SK-N-SH (cell line): Measurements from ENCODE around the gene PIGV. TPM values are rescaled to one million over a fixed set of nuclear protein-coding genes. Genes with fewer than 3 reads are reported as not detected.

Experiments
- CTCF ChIA-PET: fragments of 300-600, 350-600 bp; formaldehyde crosslinking; extraction: SDS; loops from one replicate; lab custom pipeline; 2021; lab: Yijun Ruan, JAX
- POLR2A ChIA-PET: fragments of 350-600 bp; sonication (Branson Sonifier 250); formaldehyde crosslinking; extraction: SDS; loops from one replicate; lab custom pipeline; 2020; ENCODE audit warnings: antibody characterized with exemption, inconsistent platforms; lab: Yijun Ruan, JAX
- DNase-seq: peaks from one replicate; pipeline ENCODE4 v3.0.0; 2012
- H2AFZ ChIP-seq: fragments of 200-600 bp; sonication (generic); 2 replicates; pipeline ENCODE4 v1.8.1; 2016; ENCODE audit warnings: antibody characterized with exemption, mild to moderate bottlenecking, low read depth
- H3F3A ChIP-seq: fragments of 200-600 bp; sonication (generic); replicated peaks from 2 replicates; pipeline ENCODE3; 2016; ENCODE audit warnings: antibody characterized with exemption, mild to moderate bottlenecking; ENCODE audit not compliant: insufficient read depth
- H3K27ac ChIP-seq, 2 experiments: fragments of 200-500 bp in 1 of 2; fragments of 200-600 bp in 1 of 2; sonication (Bioruptor generic) in 1 of 2; sonication (generic), shearing (Covaris generic) in 1 of 2; 2 replicates each; pipeline versions ENCODE4 v1.5.1 to v1.6.1; 2014 to 2016; ENCODE audit warnings: low read depth in 2 of 2, inconsistent platforms in 1 of 2, low read length in 1 of 2, mild to moderate bottlenecking in 1 of 2, mixed read lengths in 1 of 2
- H3K27me3 ChIP-seq: fragments of 200-600 bp; sonication (generic), shearing (Covaris generic); 2 replicates; pipeline ENCODE4 v1.6.1; 2016; ENCODE audit warnings: mixed run types; ENCODE audit not compliant: insufficient read depth
- H3K36me3 ChIP-seq, 2 experiments: fragments of 200-500 bp in 1 of 2; fragments of 200-600 bp in 1 of 2; sonication (Bioruptor generic) in 1 of 2; sonication (generic) in 1 of 2; replicated peaks in 1 of 2; 2 replicates each; pipeline versions ENCODE3 to v1.5.1; 2014 to 2016; ENCODE audit warnings: low read length in 1 of 2, mild to moderate bottlenecking in 1 of 2; ENCODE audit not compliant: insufficient read depth in 2 of 2, control insufficient read depth in 1 of 2
- H3K4me1 ChIP-seq, 2 experiments: fragments of 200-500 bp in 1 of 2; fragments of 200-600 bp in 1 of 2; sonication (Bioruptor generic) in 1 of 2; sonication (generic), shearing (Covaris generic) in 1 of 2; 2 replicates each; pipeline versions ENCODE4 v1.5.1 to v1.6.1; 2014 to 2016; ENCODE audit warnings: low read depth in 1 of 2, low read length in 1 of 2, mixed run types in 1 of 2; ENCODE audit not compliant: insufficient read depth in 2 of 2, control insufficient read depth in 1 of 2
- H3K4me2 ChIP-seq: fragments of 200-600 bp; sonication (generic), shearing (Covaris generic); 2 replicates; pipeline ENCODE4 v1.6.1; 2017; ENCODE audit warnings: mixed run types
- H3K4me3 ChIP-seq, 2 experiments: fragments of 200-500 bp in 1 of 2; fragments of 200-600 bp in 1 of 2; sonication (Bioruptor generic) in 1 of 2; sonication (generic), shearing (Covaris generic) in 1 of 2; 2 replicates each; pipeline versions ENCODE4 v1.5.1 to v1.8.1; 2014 to 2016; ENCODE audit warnings: low read depth in 2 of 2, inconsistent platforms in 1 of 2, low read length in 1 of 2, mild to moderate bottlenecking in 1 of 2, mixed read lengths in 1 of 2, moderate library complexity in 1 of 2
- H3K79me2 ChIP-seq: fragments of 200-600 bp; sonication (generic); 2 replicates; pipeline ENCODE4 v1.8.1; 2017; ENCODE audit warnings: mild to moderate bottlenecking; ENCODE audit not compliant: insufficient read depth
- H3K9ac ChIP-seq: fragments of 200-600 bp; sonication (generic); 2 replicates; pipeline ENCODE4 v1.6.1; 2017; ENCODE audit warnings: mixed run types
- H3K9me2 ChIP-seq: fragments of 200-600 bp; sonication (generic); 2 replicates; pipeline ENCODE4 v1.6.1; 2017; ENCODE audit warnings: mixed run types
- H3K9me3 ChIP-seq: fragments of 200-600 bp; sonication (generic); 2 replicates; pipeline ENCODE4 v1.6.1; 2017; ENCODE audit warnings: mixed run types, mild to moderate bottlenecking, moderate library complexity
- H4K20me1 ChIP-seq: fragments of 200-600 bp; sonication (generic); 2 replicates; pipeline ENCODE4 v1.6.1; 2017; ENCODE audit warnings: mild to moderate bottlenecking, mixed run types; ENCODE audit not compliant: insufficient read depth
- CHD2 ChIP-seq: fragments of 150-350 bp; IDR thresholded peaks from 2 replicates; pipeline ENCODE4 v1.6.1; 2018; ENCODE audit warnings: low read length; ENCODE audit not compliant: partially characterized antibody
- ELF1 ChIP-seq: IDR thresholded peaks from 2 replicates; pipeline ENCODE4 v1.4.0; 2012
- EP300 ChIP-seq, 2 experiments: IDR thresholded peaks; 2 replicates each; pipeline versions ENCODE4 v1.4.0 to v1.6.1; 2012; ENCODE audit warnings: borderline replicate concordance in 1 of 2, low read depth in 1 of 2, low read length in 1 of 2
- EZH2phosphoT487 ChIP-seq: fragments of 200-600 bp; sonication (generic); IDR thresholded peaks from 2 replicates; pipeline ENCODE4 v1.6.1; 2017; ENCODE audit warnings: low read depth, mixed run types, mild to moderate bottlenecking, antibody characterized with exemption, moderate library complexity, borderline replicate concordance
- FOSL2 ChIP-seq: IDR thresholded peaks from 2 replicates; pipeline ENCODE4 v1.4.0; 2012; ENCODE audit warnings: low read depth, mild to moderate bottlenecking, moderate library complexity, borderline replicate concordance
- FOXJ3 ChIP-seq: sonication (generic); formaldehyde crosslinking; IDR thresholded peaks from 2 replicates; pipeline ENCODE4 v1.5.1; 2020; ENCODE audit warnings: mild to moderate bottlenecking, missing genetic modification reagents
- GATA2 ChIP-seq: sonication (generic); formaldehyde crosslinking; IDR thresholded peaks from 2 replicates; pipeline ENCODE4 v1.5.0; 2020; ENCODE audit warnings: mild to moderate bottlenecking, missing genetic modification reagents
- JUND ChIP-seq: IDR thresholded peaks from 2 replicates; pipeline ENCODE4 v1.4.0; 2012
- NFIC ChIP-seq: IDR thresholded peaks from 2 replicates; pipeline ENCODE4 v1.4.0; 2012; ENCODE audit warnings: borderline replicate concordance
- NRF1 ChIP-seq: IDR thresholded peaks from 2 replicates; pipeline ENCODE4 v1.6.1; 2012; ENCODE audit warnings: low read depth, mild to moderate bottlenecking, low read length
- RAD21 ChIP-seq: IDR thresholded peaks from 2 replicates; pipeline ENCODE4 v1.6.1; 2012; ENCODE audit warnings: mild to moderate bottlenecking, low read length
- RFX5 ChIP-seq: IDR thresholded peaks from 2 replicates; pipeline ENCODE4 v1.6.1; 2012; ENCODE audit warnings: mild to moderate bottlenecking, improper control_type of control experiment, low read length
- RXRA ChIP-seq: IDR thresholded peaks from 2 replicates; pipeline ENCODE4 v1.4.0; 2012; ENCODE audit warnings: low read depth, mild to moderate bottlenecking, borderline replicate concordance
- TAF1 ChIP-seq: IDR thresholded peaks from 2 replicates; pipeline ENCODE4 v1.6.1; 2012; ENCODE audit warnings: low read depth, mild to moderate bottlenecking, low read length, moderate library complexity, borderline replicate concordance
- YY1 ChIP-seq: IDR thresholded peaks from 2 replicates; pipeline ENCODE4 v1.4.0; 2012; ENCODE audit warnings: low read depth, mild to moderate bottlenecking
- WGBS: methylation state at CpG from one replicate; pipeline ENCODE4 v1.1.6; 2017; ENCODE audit warnings: low lambda C conversion rate; 5-methylcytosine and 5-hydroxymethylcytosine counted together
- polyA plus RNA-seq, 3 experiments: library from polyadenylated mRNA; depleted of rRNA; stranded (reverse); fragments of >200 nt; gene quantifications; 2 replicates each; pipeline ENCODE4 v1.2.3, GENCODE V29; 2012
- TF ChIP-seq, protein P1 (sequence below): IDR thresholded peaks from 2 replicates; pipeline ENCODE4 v1.4.0; 2012; ENCODE audit warnings: low read depth, borderline replicate concordance
- TF ChIP-seq, protein P2 (sequence below): fragments of 150-350 bp; IDR thresholded peaks from 2 replicates; pipeline ENCODE4 v1.6.1; 2017; ENCODE audit warnings: antibody characterized with exemption, low read length, low read depth, borderline replicate concordance
- TF ChIP-seq, protein P3 (sequence below): fragments of 150-350 bp; IDR thresholded peaks from 2 replicates; pipeline ENCODE4 v1.6.1; 2016; ENCODE audit warnings: mild to moderate bottlenecking, low read depth, low read length
- TF ChIP-seq, protein P4 (sequence below): fragments of 200-600 bp; sonication (generic); IDR thresholded peaks from 2 replicates; pipeline ENCODE4 v1.6.1; 2017; ENCODE audit warnings: antibody characterized with exemption, mild to moderate bottlenecking, moderate library complexity
- TF ChIP-seq, protein P5 (sequence below): IDR thresholded peaks from 2 replicates; pipeline ENCODE4 v1.4.0; 2012; ENCODE audit warnings: low read depth

Gene PIGV
- polyA plus RNA-seq, 1 of the 3 experiments (the other 2 are of a cell fraction): 16.5 TPM

DNA sequence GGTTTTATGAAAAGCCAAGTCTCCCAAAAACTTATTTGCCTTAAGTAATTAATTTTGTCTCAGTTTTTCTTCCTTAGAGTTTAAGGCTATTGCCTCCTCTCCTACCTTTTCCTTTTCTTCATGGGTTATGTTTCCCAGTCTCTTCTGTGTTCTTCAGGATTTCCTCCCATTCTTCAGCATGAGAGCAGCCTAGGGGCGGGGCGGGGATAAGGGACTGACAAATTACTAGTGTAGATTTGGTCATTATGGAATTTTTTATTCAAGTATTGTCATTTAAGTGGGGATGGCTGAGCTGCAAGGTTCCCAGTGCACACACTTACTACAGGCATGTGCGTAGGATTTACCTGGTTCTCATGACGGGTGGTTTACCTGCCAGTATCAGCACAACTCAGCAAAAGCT lies 35.2 kb upstream of the PIGV start:
- Histone ChIP-seq H3K36me3 (peaks cover 42 to 47% of the 10 kb centered on the region in 2 experiments), H4K20me1 (peaks cover 60% of the 10 kb centered on the region), H3K9me2 (no peaks in the 10 kb centered on the region), H3K9me3 (no peaks in the 10 kb centered on the region), H3K27me3 (no peaks in the 10 kb centered on the region), H3K4me2 (no peak overlapping the region), H3K79me2 (peaks cover 100% of the 10 kb centered on the region), H2AFZ (no peak overlapping the region), H3K9ac (no peak overlapping the region), H3K27ac (no peak overlapping the region), H3F3A (peaks cover 4% of the 10 kb centered on the region), H3K4me1 (peaks cover 5 to 11% of the 10 kb centered on the region in 2 experiments; a peak in 1 of 4 replicates), H3K4me3 (no peak overlapping the region)
- 92% methylated on average over 4 of the region's 4 CpGs for WGBS
- ChIA-PET POLR2A (no interaction called here), CTCF (interaction anchor here (1.0 kb wide), 1 partner anchor 36 kb away, joined by 4 read pairs; no protein-coding TSS in a partner anchor)
- no peak for DNase-seq
- TF ChIP-seq NRF1 (no peak), YY1 (no peak)
- TF ChIP-seq, protein P1, sequence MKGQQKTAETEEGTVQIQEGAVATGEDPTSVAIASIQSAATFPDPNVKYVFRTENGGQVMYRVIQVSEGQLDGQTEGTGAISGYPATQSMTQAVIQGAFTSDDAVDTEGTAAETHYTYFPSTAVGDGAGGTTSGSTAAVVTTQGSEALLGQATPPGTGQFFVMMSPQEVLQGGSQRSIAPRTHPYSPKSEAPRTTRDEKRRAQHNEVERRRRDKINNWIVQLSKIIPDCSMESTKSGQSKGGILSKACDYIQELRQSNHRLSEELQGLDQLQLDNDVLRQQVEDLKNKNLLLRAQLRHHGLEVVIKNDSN: no peak

DNA sequence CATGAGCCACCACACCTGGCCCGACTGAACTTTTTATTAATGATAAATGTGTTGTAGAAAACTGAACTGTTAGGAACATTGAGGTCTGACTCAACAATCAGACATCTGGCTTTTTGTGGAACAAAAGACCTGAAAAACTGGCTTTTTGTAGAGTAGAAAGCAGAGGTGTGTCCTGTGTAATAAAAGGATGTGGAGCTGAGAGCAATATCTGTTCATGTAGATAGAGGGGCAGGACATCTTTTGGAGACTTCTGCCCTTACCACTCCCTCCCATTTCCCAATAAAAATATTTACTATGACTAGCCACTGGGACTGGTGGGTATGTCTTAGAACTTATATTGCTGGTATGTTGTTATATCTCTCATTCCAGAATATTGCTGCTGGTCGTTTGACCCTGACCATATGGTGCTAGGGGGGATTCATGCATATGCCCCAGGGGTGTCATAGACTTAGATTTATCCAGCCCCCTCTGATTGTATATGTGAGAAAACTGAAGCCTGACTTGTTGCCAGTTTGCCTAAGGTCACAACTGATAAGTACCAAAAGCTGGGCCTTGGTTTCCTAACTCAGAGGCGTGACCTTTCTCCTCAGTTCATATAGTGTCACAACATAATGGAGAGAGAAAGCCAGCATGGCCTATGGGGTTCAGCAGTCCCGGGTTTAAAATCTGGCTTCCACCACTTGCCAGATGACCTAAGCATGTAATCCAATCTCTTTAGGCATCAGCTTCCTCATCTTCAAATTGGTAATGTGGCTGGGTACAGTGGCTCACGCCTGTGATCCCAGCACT lies 33.5 kb upstream of the PIGV start:
- peaks cover 41 to 44% of the 10 kb centered on the region in 2 experiments for H3K36me3 ChIP-seq
- ChIA-PET CTCF (interaction anchor here (0.7 to 1.9 kb wide), 4 partner anchors 9 to 152 kb away, joined by 4 to 7 read pairs (median 6); no protein-coding TSS in a partner anchor), POLR2A (no interaction called here)
- DNase-seq: no peak
- no peak overlapping the region for H2AFZ ChIP-seq
- no peak overlapping the region for H3K4me2 ChIP-seq
- no peaks in the 10 kb centered on the region for H3K27me3 ChIP-seq
- no peaks in the 10 kb centered on the region for H3K9me3 ChIP-seq
- H4K20me1 ChIP-seq: peaks cover 66% of the 10 kb centered on the region
- H3F3A ChIP-seq: peaks cover 4% of the 10 kb centered on the region
- TF ChIP-seq EZH2phosphoT487: no peak
- TF ChIP-seq RAD21: no peak
- no peak for TF ChIP-seq RFX5
- TF ChIP-seq, protein P2, sequence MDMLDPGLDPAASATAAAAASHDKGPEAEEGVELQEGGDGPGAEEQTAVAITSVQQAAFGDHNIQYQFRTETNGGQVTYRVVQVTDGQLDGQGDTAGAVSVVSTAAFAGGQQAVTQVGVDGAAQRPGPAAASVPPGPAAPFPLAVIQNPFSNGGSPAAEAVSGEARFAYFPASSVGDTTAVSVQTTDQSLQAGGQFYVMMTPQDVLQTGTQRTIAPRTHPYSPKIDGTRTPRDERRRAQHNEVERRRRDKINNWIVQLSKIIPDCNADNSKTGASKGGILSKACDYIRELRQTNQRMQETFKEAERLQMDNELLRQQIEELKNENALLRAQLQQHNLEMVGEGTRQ: no peak
- TF ChIP-seq FOSL2: no peak
- TF ChIP-seq, protein P3, sequence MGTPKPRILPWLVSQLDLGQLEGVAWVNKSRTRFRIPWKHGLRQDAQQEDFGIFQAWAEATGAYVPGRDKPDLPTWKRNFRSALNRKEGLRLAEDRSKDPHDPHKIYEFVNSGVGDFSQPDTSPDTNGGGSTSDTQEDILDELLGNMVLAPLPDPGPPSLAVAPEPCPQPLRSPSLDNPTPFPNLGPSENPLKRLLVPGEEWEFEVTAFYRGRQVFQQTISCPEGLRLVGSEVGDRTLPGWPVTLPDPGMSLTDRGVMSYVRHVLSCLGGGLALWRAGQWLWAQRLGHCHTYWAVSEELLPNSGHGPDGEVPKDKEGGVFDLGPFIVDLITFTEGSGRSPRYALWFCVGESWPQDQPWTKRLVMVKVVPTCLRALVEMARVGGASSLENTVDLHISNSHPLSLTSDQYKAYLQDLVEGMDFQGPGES: no peak
- TF ChIP-seq EP300 (IDR thresholded peaks at IDR 0.05; ENCODE audit: borderline replicate concordance in 1 of 2, low read depth in 1 of 2, low read length in 1 of 2): no peak
- TF ChIP-seq NFIC: no peak
- no peak for TF ChIP-seq FOXJ3
- TF ChIP-seq JUND: no peak
- TF ChIP-seq TAF1: no peak
- TF ChIP-seq RXRA: no peak
- no peak for TF ChIP-seq GATA2 (CRISPR knock-in tag)
- TF ChIP-seq NRF1: no peak
- TF ChIP-seq ELF1: no peak
- TF ChIP-seq, protein P4, sequence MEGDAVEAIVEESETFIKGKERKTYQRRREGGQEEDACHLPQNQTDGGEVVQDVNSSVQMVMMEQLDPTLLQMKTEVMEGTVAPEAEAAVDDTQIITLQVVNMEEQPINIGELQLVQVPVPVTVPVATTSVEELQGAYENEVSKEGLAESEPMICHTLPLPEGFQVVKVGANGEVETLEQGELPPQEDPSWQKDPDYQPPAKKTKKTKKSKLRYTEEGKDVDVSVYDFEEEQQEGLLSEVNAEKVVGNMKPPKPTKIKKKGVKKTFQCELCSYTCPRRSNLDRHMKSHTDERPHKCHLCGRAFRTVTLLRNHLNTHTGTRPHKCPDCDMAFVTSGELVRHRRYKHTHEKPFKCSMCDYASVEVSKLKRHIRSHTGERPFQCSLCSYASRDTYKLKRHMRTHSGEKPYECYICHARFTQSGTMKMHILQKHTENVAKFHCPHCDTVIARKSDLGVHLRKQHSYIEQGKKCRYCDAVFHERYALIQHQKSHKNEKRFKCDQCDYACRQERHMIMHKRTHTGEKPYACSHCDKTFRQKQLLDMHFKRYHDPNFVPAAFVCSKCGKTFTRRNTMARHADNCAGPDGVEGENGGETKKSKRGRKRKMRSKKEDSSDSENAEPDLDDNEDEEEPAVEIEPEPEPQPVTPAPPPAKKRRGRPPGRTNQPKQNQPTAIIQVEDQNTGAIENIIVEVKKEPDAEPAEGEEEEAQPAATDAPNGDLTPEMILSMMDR: no peak
- TF ChIP-seq, protein P5, sequence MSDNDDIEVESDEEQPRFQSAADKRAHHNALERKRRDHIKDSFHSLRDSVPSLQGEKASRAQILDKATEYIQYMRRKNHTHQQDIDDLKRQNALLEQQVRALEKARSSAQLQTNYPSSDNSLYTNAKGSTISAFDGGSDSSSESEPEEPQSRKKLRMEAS: no peak
- TF ChIP-seq CHD2: no peak
- no peak overlapping the region for H3K4me3 ChIP-seq
- H3K9ac ChIP-seq: no peak overlapping the region
- H3K79me2 ChIP-seq: peaks cover 100% of the 10 kb centered on the region
- WGBS: 80% methylated on average over 5 of the region's 5 CpGs
- H3K4me1 ChIP-seq: peaks cover 0 to 9% of the 10 kb centered on the region in 2 experiments; a peak in 1 of 4 replicates
- H3K27ac ChIP-seq: no peak overlapping the region
- no peaks in the 10 kb centered on the region for H3K9me2 ChIP-seq
